HepG2 (cell line): ENCODE data around the gene SLC25A25. TPM values are rescaled to one million over a fixed set of nuclear protein-coding genes. Genes with fewer than 3 reads are reported as not detected.

Experiments used
- ATAC-seq: fragments of 200-7000 bp; cut with Tn5 transposase; 3 replicates; pipeline ENCODE4 v1.9.1; 2020; ENCODE audit warnings: mild to moderate bottlenecking, moderate library complexity
- BruUV-seq: library from RNA; stranded (reverse); fragments of 400-500 nt; replicated peaks from 2 replicates; lab custom pipeline; 2021; lab: Mats Ljungman, UMichigan
- CTCF ChIA-PET: fragments of 300-600 bp; formaldehyde crosslinking; extraction: SDS; loops from one replicate; lab custom pipeline; 2021; ENCODE audit warnings: low total read pairs, inconsistent platforms, low intra/inter-chr PET ratio; lab: Yijun Ruan, JAX
- POLR2A ChIA-PET: fragments of 350-600 bp; sonication (Branson Sonifier 250); formaldehyde crosslinking; loops from one replicate; lab custom pipeline; 2020; ENCODE audit warnings: antibody characterized with exemption, inconsistent platforms; lab: Yijun Ruan, JAX
- DNase-seq: peaks from one replicate; pipeline ENCODE4 v3.0.0-alpha.2; 2015; ENCODE audit warnings: low spot score
- FAIRE-seq: peaks from 3 replicates; lab custom pipeline; 2011; peaks lifted over from hg19 to GRCh38; lab: Jason Lieb, UNC
- H2AFZ ChIP-seq: one replicate; pipeline ENCODE4 v1.6.1; 2011; ENCODE audit warnings: low read length, inconsistent platforms
- H3K27ac ChIP-seq: fragments of 300-600 bp; 3 replicates; pipeline ENCODE4 v1.8.0; 2011; ENCODE audit warnings: mixed run types, mild to moderate bottlenecking, mixed read lengths, low read length, inconsistent platforms; ENCODE audit not compliant: insufficient read depth; ENCODE audit errors: extremely low read length
- H3K27me3 ChIP-seq, 2 experiments: fragments of 200-600 bp in 1 of 2; 2 replicates in 1 of 2; 3 replicates in 1 of 2; pipeline versions ENCODE4 v1.6.0 to v1.8.0; 2011; ENCODE audit warnings: low read length in 2 of 2, mild to moderate bottlenecking in 2 of 2, moderate library complexity in 2 of 2, inconsistent platforms in 1 of 2; ENCODE audit not compliant: insufficient read depth in 2 of 2, control insufficient read depth in 1 of 2
- H3K36me3 ChIP-seq, 2 experiments: fragments of 200-600 bp in 1 of 2; replicated peaks in 1 of 2; 2 replicates in 1 of 2; 3 replicates in 1 of 2; pipeline versions ENCODE4 v1.5.1 to v1.8.0; 2011; ENCODE audit warnings: low read length in 2 of 2, inconsistent platforms in 1 of 2; ENCODE audit not compliant: insufficient read depth in 2 of 2, control insufficient read depth in 1 of 2
- H3K4me1 ChIP-seq: 2 replicates; pipeline ENCODE4 v1.5.1; 2012; ENCODE audit warnings: low read length, inconsistent platforms; ENCODE audit not compliant: insufficient read depth
- H3K4me2 ChIP-seq: 2 replicates; pipeline ENCODE4 v1.6.0; 2011; ENCODE audit warnings: low read depth, low read length, inconsistent platforms
- H3K4me3 ChIP-seq, 3 experiments: fragments of 200-600 bp in 1 of 3; sonication (generic), shearing (Covaris generic) in 1 of 3; replicated peaks in 1 of 3; 2 replicates each; pipeline ENCODE4 v1.5.1; 2011 to 2016; ENCODE audit warnings: low read length in 3 of 3, inconsistent platforms in 2 of 3, low read depth in 2 of 3, mild to moderate bottlenecking in 2 of 3, control low read depth in 1 of 3, mixed read lengths in 1 of 3; ENCODE audit not compliant: insufficient read depth in 1 of 3
- H3K79me2 ChIP-seq: one replicate; pipeline ENCODE4 v1.6.1; 2011; ENCODE audit warnings: low read length, inconsistent platforms; ENCODE audit not compliant: insufficient read depth
- H3K9ac ChIP-seq: 2 replicates; pipeline ENCODE4 v1.6.0; 2011; ENCODE audit warnings: mild to moderate bottlenecking, low read depth, low read length, inconsistent platforms; ENCODE audit not compliant: insufficient read depth
- H3K9me3 ChIP-seq: 2 replicates; pipeline ENCODE4 v1.5.1; 2012; ENCODE audit warnings: mild to moderate bottlenecking, low read length
- H4K20me1 ChIP-seq: 2 replicates; pipeline ENCODE4 v1.6.0; 2011; ENCODE audit warnings: inconsistent platforms, mild to moderate bottlenecking, low read length, moderate library complexity; ENCODE audit not compliant: insufficient read depth
- EP300 ChIP-seq, 3 experiments: sonication (generic) in 1 of 3; formaldehyde crosslinking in 1 of 3; IDR thresholded peaks; 2 replicates each; pipeline versions ENCODE4 v1.5.1 to v1.6.1; 2011 to 2020; ENCODE audit warnings: low read depth in 2 of 3, low read length in 2 of 3, borderline replicate concordance in 1 of 3, improper control_type of control experiment in 1 of 3, mild to moderate bottlenecking in 1 of 3, missing genetic modification reagents in 1 of 3, moderate library complexity in 1 of 3
- HNRNPL ChIP-seq: fragments of 200-400 bp; formaldehyde crosslinking; IDR thresholded peaks from 2 replicates; pipeline ENCODE4 v1.6.1; 2017; ENCODE audit warnings: mild to moderate bottlenecking, low read depth, low read length
- KDM2A ChIP-seq: sonication (generic); formaldehyde crosslinking; IDR thresholded peaks from 2 replicates; pipeline ENCODE4 v1.4.0; 2020; ENCODE audit warnings: low read depth, missing genetic modification reagents, borderline replicate concordance
- MLLT10 ChIP-seq: sonication (generic); formaldehyde crosslinking; IDR thresholded peaks from 2 replicates; pipeline ENCODE4 v1.4.0; 2020; ENCODE audit warnings: missing genetic modification reagents
- MXI1 ChIP-seq: IDR thresholded peaks from 3 replicates; pipeline ENCODE4 v1.6.1; 2012; ENCODE audit warnings: low read depth, low read length, inconsistent platforms, borderline replicate concordance
- MYNN ChIP-seq: sonication (generic); formaldehyde crosslinking; IDR thresholded peaks from 2 replicates; pipeline ENCODE4 v1.4.0; 2020; ENCODE audit warnings: mild to moderate bottlenecking, low read depth, missing genetic modification reagents
- POLR2A ChIP-seq, 2 experiments: IDR thresholded peaks; 2 replicates each; pipeline ENCODE4 v1.6.1; 2011; ENCODE audit warnings: low read depth in 2 of 2, low read length in 2 of 2, mild to moderate bottlenecking in 1 of 2, moderate library complexity in 1 of 2; ENCODE audit not compliant: insufficient read depth in 1 of 2
- RBFOX2 ChIP-seq: fragments of 200-400 bp; formaldehyde crosslinking; IDR thresholded peaks from 2 replicates; pipeline ENCODE4 v1.6.1; 2017; ENCODE audit warnings: low read depth, mild to moderate bottlenecking, low read length
- SALL2 ChIP-seq: sonication (generic); formaldehyde crosslinking; IDR thresholded peaks from 2 replicates; pipeline ENCODE4 v1.8.1; 2023; ENCODE audit warnings: mild to moderate bottlenecking, missing genetic modification reagents, inconsistent platforms
- SP2 ChIP-seq: sonication (generic); formaldehyde crosslinking; IDR thresholded peaks from 2 replicates; pipeline ENCODE4 v1.5.1; 2020; ENCODE audit warnings: mild to moderate bottlenecking, missing genetic modification reagents
- ZBTB8A ChIP-seq: sonication (generic); formaldehyde crosslinking; IDR thresholded peaks from 2 replicates; pipeline ENCODE4 v1.4.0; 2020; ENCODE audit warnings: mild to moderate bottlenecking, low read depth, missing genetic modification reagents, borderline replicate concordance
- ZNF138 ChIP-seq: sonication (generic); formaldehyde crosslinking; IDR thresholded peaks from 2 replicates; pipeline ENCODE4 v1.5.0; 2020; ENCODE audit warnings: mild to moderate bottlenecking, low read depth, missing genetic modification reagents
- ZNF256 ChIP-seq: sonication (generic); formaldehyde crosslinking; conservative IDR thresholded peaks from 2 replicates; pipeline ENCODE4 v1.4.0; 2020; ENCODE audit warnings: missing genetic modification reagents
- ZNF3 ChIP-seq: IDR thresholded peaks from 2 replicates; pipeline ENCODE4 v1.7.0; 2017; ENCODE audit warnings: inconsistent platforms
- ZNF468 ChIP-seq: sonication (generic); formaldehyde crosslinking; IDR thresholded peaks from 2 replicates; pipeline ENCODE4 v1.8.0; 2022; ENCODE audit warnings: mild to moderate bottlenecking, moderate library complexity, missing genetic modification reagents
- WGBS: methylation state at CpG from one replicate; pipeline ENCODE4 v1.1.6; 2017; ENCODE audit warnings: low lambda C conversion rate; 5-methylcytosine and 5-hydroxymethylcytosine counted together
- in situ Hi-C: cut with HindIII; loops from 2 replicates; pipeline ENCODE4 v1.10.0; 2017; ENCODE audit warnings: low pct_unique_long_range_greater_than_20kb; ENCODE audit not compliant: extremely low pct_ligation_motif_present
- intact Hi-C: fragments of 100-400 bp; cut with micrococcal nuclease; formaldehyde crosslinking; loops from one replicate; pipeline ENCODE4 v1.10.0; 2022; ENCODE audit not compliant: unreplicated experiment
- polyA plus RNA-seq, 8 experiments: library from polyadenylated mRNA; depleted of rRNA in 3 of 8; stranded (reverse) in 7 of 8; unstranded in 1 of 8; fragments of >200 nt; fragmentation: Illumina TruSeq in 4 of 8; extraction: Trizol in 4 of 8; gene quantifications; 2 replicates each; pipeline versions ENCODE4 v1.2.1 to v1.2.3, GENCODE V29; 2011 to 2016; ENCODE audit warnings: low read depth in 4 of 8, missing spikeins in 1 of 8, mixed read lengths in 1 of 8; ENCODE audit not compliant: insufficient read depth in 1 of 8
- total RNA-seq, 5 experiments: library from RNA; depleted of rRNA; stranded (reverse); fragments of >200 nt; fragmentation: Illumina TruSeq; extraction: Trizol; gene quantifications; 2 replicates each; pipeline ENCODE4 v1.2.3, GENCODE V29; 2016; ENCODE audit warnings: low read depth in 1 of 5
- TF ChIP-seq, protein P1 (sequence below): sonication (generic); formaldehyde crosslinking; conservative IDR thresholded peaks from 2 replicates; pipeline ENCODE4 v1.4.0; 2020; ENCODE audit warnings: missing genetic modification reagents

SLC25A25 gene
- total and polyA plus RNA-seq, 2 of the 13 experiments (the other 11 are each of a cell fraction or from before 2014, with no cell fraction given), result 10.5 to 24.8 TPM

DNA sequence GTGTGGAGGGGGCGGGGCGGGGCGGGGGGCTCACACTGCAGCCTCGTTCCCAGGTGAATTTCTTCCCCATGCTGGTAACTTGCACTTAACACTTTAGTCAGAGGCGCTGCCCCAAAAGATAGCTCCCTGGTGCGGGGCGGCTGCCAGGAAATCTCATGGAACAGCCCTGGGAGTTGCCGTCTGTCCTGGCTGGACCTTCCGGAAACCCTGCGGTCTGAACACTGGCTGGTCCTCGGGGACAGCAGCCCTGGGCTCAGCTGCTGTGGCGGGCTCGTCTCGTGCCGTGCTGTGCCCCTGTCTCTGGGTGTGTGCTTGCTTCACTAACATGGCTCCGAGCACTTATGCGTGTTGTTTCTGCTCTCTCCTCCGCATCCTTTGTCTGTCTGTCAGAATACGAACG is 33.7 kb downstream of the SLC25A25 start:
- Histone ChIP-seq H2AFZ (no peak overlapping the region), H4K20me1 (peaks cover 17% of the 10 kb centered on the region; the same call in 1 of the 2 replicates), H3K27ac (peak overlapping the region; percentile 90), H3K9ac (no peak overlapping the region), H3K79me2 (peaks cover 33% of the 10 kb centered on the region), H3K36me3 (peaks cover 16 to 37% of the 10 kb centered on the region in 2 experiments), H3K4me2 (peak overlapping the region; percentile 98; the same call in 1 of the 2 replicates), H3K4me3 (peak overlapping the region in 1 of 3 experiments; percentile 19; a peak in 1 of 6 replicates), H3K4me1 (peaks cover 90% of the 10 kb centered on the region), H3K27me3 (no peaks in the 10 kb centered on the region; a peak in 1 of 5 replicates), H3K9me3 (no peaks in the 10 kb centered on the region)
- ChIA-PET CTCF (interaction anchor here (1.2 kb wide), 1 partner anchor 16 kb away, joined by 4 read pairs; no protein-coding TSS in a partner anchor), POLR2A (interaction anchor here (0.6 to 1.9 kb wide), 3 partner anchors 27 to 1625 kb away, joined by 3 to 8 read pairs (median 3); no protein-coding TSS in a partner anchor)
- 0 out of 3 replicates have a peak, but pooled peaks have one; percentile 4 for TF ChIP-seq MXI1
- TF ChIP-seq MLLT10 (CRISPR knock-in tag), result no peak
- no peak for TF ChIP-seq ZNF468 (CRISPR knock-in tag)
- TF ChIP-seq ZNF256 (CRISPR knock-in tag), result no peak
- no peak for TF ChIP-seq MYNN (CRISPR knock-in tag)
- peak; percentile 37; the same call in 1 of the 2 replicates for TF ChIP-seq RBFOX2
- no peak for TF ChIP-seq ZBTB8A
- 92% methylated on average over 11 of the region's 20 CpGs for WGBS
- ATAC-seq (no peak), DNase-seq (no peak), FAIRE-seq (no peak)
- intact Hi-C loops (loop anchor here (5.0 kb wide), 1 partner anchor 34 kb away; the partner anchor contains the start of genes NAIF1 and SLC25A25), in situ Hi-C loops (no loop called here)
- no TSS peak for BruUV-seq

DNA sequence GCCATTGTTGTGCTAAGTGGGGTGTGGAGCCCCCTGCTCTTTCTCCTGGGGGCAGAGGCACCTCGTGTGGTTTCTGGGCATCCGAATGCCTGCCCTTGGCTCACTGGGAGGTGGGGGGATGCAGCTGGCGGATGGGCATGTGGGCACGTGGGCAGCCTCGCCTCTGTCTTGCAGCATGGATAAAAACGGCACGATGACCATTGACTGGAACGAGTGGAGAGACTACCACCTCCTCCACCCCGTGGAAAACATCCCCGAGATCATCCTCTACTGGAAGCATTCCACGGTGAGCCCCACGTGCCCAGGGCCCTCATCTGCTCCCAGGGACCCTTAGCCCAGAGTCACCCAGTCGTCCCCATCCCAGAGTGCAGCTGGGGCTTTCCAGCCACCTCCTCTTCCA is 34.2 kb downstream of the SLC25A25 start:
- POLR2A ChIA-PET, result interaction anchor here (1.1 to 2.7 kb wide), 7 partner anchors 12 to 151 kb away, joined by 3 to 40 read pairs (median 8); partner anchors contain the start of genes EEIG1, NAIF1 and SLC25A25
- TF ChIP-seq HNRNPL (0 out of 2 replicates have a peak, but pooled peaks have one; percentile 70), EP300 (IDR thresholded peaks at IDR 0.05; ENCODE audit: low read depth in 2 of 2, low read length in 2 of 2) (no peak), EP300 (CRISPR knock-in tag; IDR thresholded peaks at IDR 0.05; ENCODE audit: borderline replicate concordance) (no peak), SALL2 (CRISPR knock-in tag) (no peak), ZNF3 (no peak), ZNF138 (CRISPR knock-in tag) (0 out of 2 replicates have a peak, but pooled peaks have one; percentile 12), RBFOX2 (0 out of 2 replicates have a peak, but pooled peaks have one; percentile 22), SP2 (no peak), POLR2A (IDR thresholded peaks at IDR 0.05; ENCODE audit: insufficient read depth in 1 of 2, low read depth in 2 of 2, low read length in 2 of 2) (0 out of 4 replicates have a peak, but pooled peaks of 1 of the 2 experiments have one; percentile 3), KDM2A (no peak)
- TF ChIP-seq, protein P1, sequence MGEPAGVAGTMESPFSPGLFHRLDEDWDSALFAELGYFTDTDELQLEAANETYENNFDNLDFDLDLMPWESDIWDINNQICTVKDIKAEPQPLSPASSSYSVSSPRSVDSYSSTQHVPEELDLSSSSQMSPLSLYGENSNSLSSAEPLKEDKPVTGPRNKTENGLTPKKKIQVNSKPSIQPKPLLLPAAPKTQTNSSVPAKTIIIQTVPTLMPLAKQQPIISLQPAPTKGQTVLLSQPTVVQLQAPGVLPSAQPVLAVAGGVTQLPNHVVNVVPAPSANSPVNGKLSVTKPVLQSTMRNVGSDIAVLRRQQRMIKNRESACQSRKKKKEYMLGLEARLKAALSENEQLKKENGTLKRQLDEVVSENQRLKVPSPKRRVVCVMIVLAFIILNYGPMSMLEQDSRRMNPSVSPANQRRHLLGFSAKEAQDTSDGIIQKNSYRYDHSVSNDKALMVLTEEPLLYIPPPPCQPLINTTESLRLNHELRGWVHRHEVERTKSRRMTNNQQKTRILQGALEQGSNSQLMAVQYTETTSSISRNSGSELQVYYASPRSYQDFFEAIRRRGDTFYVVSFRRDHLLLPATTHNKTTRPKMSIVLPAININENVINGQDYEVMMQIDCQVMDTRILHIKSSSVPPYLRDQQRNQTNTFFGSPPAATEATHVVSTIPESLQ (CRISPR knock-in tag), result no peak

More for the DNA sequence above, 34.2 kb downstream of the SLC25A25 start:
- BruUV-seq, result no TSS peak
- Histone ChIP-seq H3K9me3 (no peaks in the 10 kb centered on the region), H3K4me3 (peak overlapping the region in 1 of 3 experiments; percentile 35; a peak in 1 of 6 replicates), H3K27ac (peak overlapping the region; percentile 90), H3K36me3 (peaks cover 19 to 42% of the 10 kb centered on the region in 2 experiments), H3K79me2 (peaks cover 33% of the 10 kb centered on the region), H3K9ac (peak overlapping the region; percentile 48; the same call in 1 of the 2 replicates), H3K27me3 (no peaks in the 10 kb centered on the region; a peak in 1 of 5 replicates), H2AFZ (no peak overlapping the region), H3K4me1 (peaks cover 90% of the 10 kb centered on the region), H3K4me2 (peak overlapping the region; percentile 51), H4K20me1 (peaks cover 17% of the 10 kb centered on the region; the same call in 1 of the 2 replicates)
- FAIRE-seq (no peak), ATAC-seq (no peak), DNase-seq (no peak)
- intact Hi-C loops (loop anchor here (5.0 kb wide), 1 partner anchor 35 kb away; the partner anchor contains the start of genes NAIF1 and SLC25A25), in situ Hi-C loops (no loop called here)
- CTCF ChIA-PET, result interaction anchor here (2.6 kb wide), 1 partner anchor 16 kb away, joined by 14 read pairs; no protein-coding TSS in a partner anchor
- WGBS, result 100% methylated on average over 1 of the region's 13 CpGs
